Raji (cell line): ENCODE results near the gene RCOR3.

Source experiments
- POLR2A ChIP-seq: IDR thresholded peaks from 2 replicates; pipeline ENCODE4 v1.6.1; 2011; ENCODE audit warnings: low read depth, low read length, control low read depth; ENCODE audit not compliant: insufficient read depth

Gene RCOR3

GRCh38 chr1:211349741-211350140 lies 90.6 kb downstream of the RCOR3 start:
- TF ChIP-seq POLR2A: no peak

- TF ChIP-seq POLR2A: no peak
Measured at GRCh38 chr1:211352465-211352864, 93.3 kb downstream of the RCOR3 start.

GRCh38 chr1:211352985-211353515 lies 93.9 kb downstream of the RCOR3 start:
- no peak for TF ChIP-seq POLR2A

GRCh38 chr1:211353562-211354212 lies 94.5 kb downstream of the RCOR3 start:
- TF ChIP-seq POLR2A: no peak

- no peak for TF ChIP-seq POLR2A
Measured at GRCh38 chr1:211355873-211356272, 96.7 kb downstream of the RCOR3 start.

- TF ChIP-seq POLR2A: no peak
Measured at GRCh38 chr1:211356723-211357407, 97.7 kb downstream of the RCOR3 start.

- TF ChIP-seq POLR2A: no peak
Measured at GRCh38 chr1:211358685-211359084, 99.5 kb downstream of the RCOR3 start.

GRCh38 chr1:211359876-211360275 lies 100.7 kb downstream of the RCOR3 start:
- no peak for TF ChIP-seq POLR2A

- no peak for TF ChIP-seq POLR2A
Measured at GRCh38 chr1:211361202-211361601, 102.0 kb downstream of the RCOR3 start.
